Raji (cell line): ENCODE measurements around the gene VSTM4.

Experiments used
- POLR2A ChIP-seq: IDR thresholded peaks from 2 replicates; pipeline ENCODE4 v1.6.1; 2011; ENCODE audit warnings: low read depth, low read length, control low read depth; ENCODE audit not compliant: insufficient read depth

The VSTM4 gene

GRCh38 chr10:49076741-49077521 is 38.4 kb downstream of the VSTM4 start:
- TF ChIP-seq POLR2A = no peak

GRCh38 chr10:49076319-49076718 is 39.0 kb downstream of the VSTM4 start:
- TF ChIP-seq POLR2A = no peak

GRCh38 chr10:49075743-49076142 is 39.6 kb downstream of the VSTM4 start:
- TF ChIP-seq POLR2A = no peak

- no peak for TF ChIP-seq POLR2A
These were observed 40.3 kb downstream of the VSTM4 start for GRCh38 chr10:49074836-49075682.

GRCh38 chr10:49072166-49072885 is 43.0 kb downstream of the VSTM4 start:
- no peak for TF ChIP-seq POLR2A

GRCh38 chr10:49071160-49071761 is 44.1 kb downstream of the VSTM4 start:
- TF ChIP-seq POLR2A = no peak

- TF ChIP-seq POLR2A = no peak
These were observed 44.6 kb downstream of the VSTM4 start for GRCh38 chr10:49070701-49071100.

- TF ChIP-seq POLR2A = no peak
These were observed 46.6 kb downstream of the VSTM4 start for GRCh38 chr10:49068672-49069217.

GRCh38 chr10:49068209-49068608 is 47.1 kb downstream of the VSTM4 start:
- no peak for TF ChIP-seq POLR2A

GRCh38 chr10:49066944-49067730 is 48.2 kb downstream of the VSTM4 start:
- TF ChIP-seq POLR2A = no peak

GRCh38 chr10:49062229-49062628 is 53.1 kb downstream of the VSTM4 start:
- TF ChIP-seq POLR2A = no peak

- TF ChIP-seq POLR2A = no peak
These were observed 53.7 kb downstream of the VSTM4 start for GRCh38 chr10:49061667-49062066.

GRCh38 chr10:49058463-49059255 is 56.7 kb downstream of the VSTM4 start:
- TF ChIP-seq POLR2A = no peak
